HG03565 (cell line): Measurements from ENCODE around the gene MORC2.

Experiments
- ATAC-seq: cut with Tn5 transposase; IDR thresholded peaks from one replicate; pipeline ENCODE4 v1.9.1; 2021; ENCODE audit warnings: mild to moderate bottlenecking, moderate library complexity; ENCODE audit not compliant: unreplicated experiment

MORC2 gene

GRCh38 chr22:30922151-30922611 is 46.4 kb downstream of the MORC2 start:
- peak; percentile 63 for ATAC-seq

GRCh38 chr22:30921108-30921507 is 47.5 kb downstream of the MORC2 start:
- ATAC-seq = no peak

DNA sequence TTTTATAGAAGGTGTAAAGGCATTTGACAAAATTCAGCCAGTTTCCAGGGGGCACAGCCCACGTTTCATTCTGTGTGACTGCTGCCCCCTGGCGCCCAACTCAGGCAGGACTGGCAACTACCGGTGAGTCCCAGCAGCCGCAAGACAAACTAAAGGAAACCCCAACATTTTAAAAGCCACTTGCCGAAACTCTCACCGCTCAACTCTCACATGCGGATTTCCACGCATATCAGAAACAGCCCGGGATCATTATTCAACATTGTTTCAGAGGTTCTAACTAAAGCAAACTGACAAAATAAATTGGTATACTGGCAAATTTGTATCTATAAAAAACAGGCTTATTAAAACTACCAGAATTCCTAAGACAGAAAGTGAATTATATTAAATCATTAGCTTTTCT is 48.2 kb downstream of the MORC2 start:
- no peak for ATAC-seq

DNA sequence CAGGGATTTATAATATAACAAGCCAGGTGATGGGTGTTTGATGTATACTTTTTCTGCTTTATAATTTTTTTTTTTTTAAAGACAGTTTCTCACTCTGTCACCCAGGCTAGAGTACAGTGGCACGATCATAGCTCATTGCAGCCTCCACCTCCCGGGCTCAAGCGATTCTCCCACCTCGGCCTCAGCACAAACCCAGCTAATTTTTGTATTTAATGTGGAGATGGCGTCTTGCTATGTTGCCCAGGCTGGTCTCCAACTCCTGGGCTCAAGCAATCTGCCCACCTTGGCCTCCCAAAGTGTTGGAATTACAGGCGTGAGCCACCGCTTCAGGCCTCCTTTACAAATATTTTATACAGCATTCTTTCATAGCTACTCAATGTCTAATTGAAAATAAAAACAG is 48.6 kb downstream of the MORC2 start:
- no peak for ATAC-seq

DNA sequence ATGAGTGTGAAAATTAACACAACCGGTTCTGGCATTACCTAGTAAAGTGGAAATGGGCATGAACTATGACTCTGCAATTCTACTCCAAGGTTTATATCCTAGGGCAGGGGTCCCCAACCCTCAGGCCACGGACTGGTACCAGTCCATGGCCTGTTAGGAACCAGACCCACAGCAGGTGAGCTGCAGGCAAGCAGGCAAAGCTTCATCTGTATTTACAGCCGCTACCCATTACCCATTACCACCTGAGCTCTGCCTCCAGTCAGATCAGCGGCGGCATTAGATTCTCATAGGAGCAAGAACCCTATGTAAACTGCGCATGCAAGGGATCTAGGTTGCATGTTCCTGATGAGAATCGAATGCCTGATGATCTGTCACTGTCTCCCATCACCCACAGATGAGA is 49.8 kb downstream of the MORC2 start:
- no peak for ATAC-seq

DNA sequence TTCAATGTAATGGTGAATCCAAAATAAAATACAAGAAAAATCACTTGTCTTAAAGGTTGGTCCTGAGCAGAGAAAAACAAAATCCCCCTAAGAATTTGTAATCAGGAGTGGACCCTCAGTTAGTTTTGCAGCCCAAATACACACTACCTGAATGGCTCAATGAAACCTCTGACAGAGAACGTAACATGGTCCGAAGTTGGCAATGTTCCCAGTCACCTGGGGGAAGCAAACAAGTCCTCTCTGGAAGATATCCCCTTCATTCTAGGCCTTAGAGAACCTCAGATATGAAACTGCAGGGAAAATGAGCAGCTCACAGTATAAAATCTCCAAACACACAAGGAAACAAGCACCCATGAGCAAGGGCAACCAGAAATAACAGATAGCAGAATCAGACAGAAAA is 58.2 kb downstream of the MORC2 start:
- ATAC-seq = no peak

- ATAC-seq = no peak
These were observed 59.3 kb downstream of the MORC2 start for GRCh38 chr22:30909306-30909705.

DNA sequence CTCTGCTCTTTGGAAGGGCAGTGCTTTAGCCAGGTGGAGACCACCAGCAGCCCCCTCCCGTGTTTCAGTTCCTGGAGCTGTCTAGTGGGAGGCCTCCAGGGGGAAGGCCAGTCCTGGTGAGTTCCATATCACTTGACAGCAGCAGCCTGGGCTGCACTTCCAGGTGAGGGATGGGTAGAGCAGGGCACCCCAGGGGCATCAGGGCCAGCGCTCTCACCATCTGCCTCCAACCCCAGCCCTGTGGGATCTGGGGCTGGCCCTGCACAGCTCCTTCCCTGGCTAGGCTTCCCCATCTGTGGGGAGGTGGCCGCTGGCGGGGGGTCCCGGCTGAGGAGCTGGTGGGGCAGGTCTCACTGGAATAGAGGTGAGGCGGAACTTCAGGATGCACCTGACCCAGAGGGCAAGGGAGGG is 60.5 kb downstream of the MORC2 start:
- no peak for ATAC-seq

- no peak for ATAC-seq
These were observed 61.6 kb downstream of the MORC2 start for GRCh38 chr22:30906946-30907345.

GRCh38 chr22:30906411-30906810 is 62.2 kb downstream of the MORC2 start:
- ATAC-seq = no peak

- ATAC-seq = no peak
These were observed 62.8 kb downstream of the MORC2 start for GRCh38 chr22:30905696-30906341.

GRCh38 chr22:30903876-30904460 is 64.6 kb downstream of the MORC2 start:
- ATAC-seq = no peak

- no peak for ATAC-seq
These were observed 65.8 kb downstream of the MORC2 start for GRCh38 chr22:30902496-30903357.

- ATAC-seq = no peak
These were observed 74.2 kb downstream of the MORC2 start for GRCh38 chr22:30894371-30894740.

- no peak for ATAC-seq
These were observed 74.9 kb downstream of the MORC2 start for GRCh38 chr22:30893434-30894370.

GRCh38 chr22:30892731-30893221 is 75.8 kb downstream of the MORC2 start:
- ATAC-seq = no peak

DNA sequence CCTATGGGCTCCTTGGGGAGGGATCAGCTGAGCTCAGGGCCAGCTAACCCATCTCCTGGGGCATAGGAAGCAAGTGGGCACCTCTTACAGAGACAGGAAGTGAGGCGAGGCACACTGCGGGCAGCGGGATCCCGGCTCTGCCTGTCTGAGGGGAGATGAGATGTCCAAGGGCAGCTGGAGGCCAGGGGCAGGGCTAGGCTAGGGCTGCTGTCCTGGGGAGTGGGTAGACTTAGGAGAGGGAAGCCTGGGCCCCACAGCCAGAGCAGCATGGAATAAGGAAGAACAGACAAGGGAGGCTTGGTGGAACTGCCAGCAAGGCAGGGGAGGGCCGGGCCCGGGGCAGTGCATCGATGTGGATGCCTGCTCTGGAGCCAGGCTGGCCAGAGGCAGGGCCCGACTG is 76.3 kb downstream of the MORC2 start:
- no peak for ATAC-seq

DNA sequence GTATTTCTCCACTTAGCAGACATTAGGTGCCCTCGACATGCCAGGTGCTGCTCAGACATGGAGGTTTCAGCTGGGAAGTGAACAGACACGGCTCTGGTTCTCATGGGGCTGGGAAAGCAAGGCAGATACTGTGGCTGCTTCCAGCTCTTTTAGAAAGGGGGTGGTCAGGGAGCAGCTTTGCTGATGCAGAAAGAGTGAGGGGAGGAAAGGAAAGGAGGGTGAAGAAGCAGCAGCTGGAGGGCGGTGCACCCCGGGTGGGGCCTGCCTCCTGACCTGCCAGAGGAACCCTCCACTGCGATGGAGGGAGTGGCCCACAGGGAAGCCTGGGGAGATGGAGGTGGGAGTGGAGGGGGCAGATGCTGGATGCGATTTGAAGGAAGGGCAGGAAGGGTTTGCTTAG is 76.8 kb downstream of the MORC2 start:
- no peak for ATAC-seq

GRCh38 chr22:30891443-30891755 is 77.2 kb downstream of the MORC2 start:
- no peak for ATAC-seq

DNA sequence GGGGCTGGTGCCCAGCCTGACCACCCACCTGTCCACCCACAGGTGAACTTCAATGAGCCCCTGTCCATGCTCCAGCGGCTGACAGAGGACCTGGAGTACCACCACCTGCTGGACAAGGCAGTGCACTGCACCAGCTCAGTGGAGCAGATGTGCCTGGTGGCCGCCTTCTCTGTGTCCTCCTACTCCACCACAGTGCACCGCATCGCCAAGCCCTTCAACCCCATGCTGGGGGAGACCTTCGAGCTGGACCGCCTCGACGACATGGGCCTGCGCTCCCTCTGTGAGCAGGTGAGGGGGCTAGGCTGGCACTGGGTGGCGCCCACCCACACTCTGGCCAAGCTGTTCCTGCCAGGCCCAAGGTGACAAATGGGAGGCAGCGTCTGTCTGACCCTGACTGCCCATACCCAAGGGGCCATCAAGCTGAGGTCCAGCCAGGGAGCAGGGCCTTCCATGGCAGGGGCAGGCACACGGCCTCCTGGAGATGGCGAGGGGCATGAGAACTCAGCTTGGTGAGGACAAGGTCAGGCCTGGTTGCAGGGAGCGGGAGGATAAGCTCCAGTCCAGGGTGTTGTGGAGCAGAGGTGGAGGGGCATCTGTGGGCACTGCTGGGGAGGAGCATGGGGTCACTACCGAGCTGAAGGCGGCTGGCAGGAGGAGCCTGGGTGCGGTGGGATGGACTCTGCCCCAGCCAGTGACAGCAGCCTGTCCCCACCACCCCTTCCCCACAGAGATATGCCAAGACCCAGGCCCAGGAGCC is 77.7 kb downstream of the MORC2 start:
- no peak for ATAC-seq
